AG04450 (cell line): ENCODE measurements around the gene BUB1. TPM values are rescaled to one million over a fixed set of nuclear protein-coding genes. Genes with fewer than 3 reads are reported as not detected.
"Not testable (repeated sequence)": the region's sequence is repeated elsewhere in the genome, so short reads cannot be mapped to it uniquely, and the experiment has no call there.

ENCODE experiments used
- CTCF ChIA-PET: fragments of 300-600, 350-600 bp; formaldehyde crosslinking; extraction: SDS; loops from one replicate; lab custom pipeline; 2022; ENCODE audit warnings: antibody characterized with exemption, inconsistent platforms; lab: Charles Lee
- POLR2A ChIA-PET: fragments of 350-600 bp; formaldehyde crosslinking; extraction: SDS; loops from one replicate; lab custom pipeline; 2021; ENCODE audit warnings: antibody characterized with exemption, inconsistent platforms; lab: Yijun Ruan, JAX
- DNase-seq: peaks from one replicate; pipeline ENCODE4 v3.0.0-alpha.2; 2011; ENCODE audit warnings: low read depth, low spot score
- H3K27ac ChIP-seq: one replicate; pipeline ENCODE4 v1.5.1; 2012; ENCODE audit warnings: low read depth, low read length, control low read depth
- H3K27me3 ChIP-seq: one replicate; pipeline ENCODE4 v1.6.0; 2012; ENCODE audit warnings: low read length; ENCODE audit not compliant: control insufficient read depth, insufficient read depth
- H3K4me3 ChIP-seq: 2 replicates; pipeline ENCODE4 v1.5.1; 2011; ENCODE audit warnings: mild to moderate bottlenecking, low read depth, low read length, control low read depth
- H3K9me3 ChIP-seq: 2 replicates; pipeline ENCODE4 v1.5.1; 2012; ENCODE audit warnings: low read length; ENCODE audit not compliant: control insufficient read depth, insufficient read depth
- polyA plus RNA-seq: library from polyadenylated mRNA; depleted of rRNA; stranded (reverse); fragments of >200 nt; gene quantifications from 2 replicates; pipeline ENCODE4 v1.2.3, GENCODE V29; 2011
- TF ChIP-seq, protein P1 (sequence below): IDR thresholded peaks from 2 replicates; pipeline ENCODE4 v1.5.1; 2011; ENCODE audit warnings: low read depth, low read length, control low read depth, inconsistent platforms

The BUB1 gene
- polyA plus RNA-seq, 1 experiment: 14.1 TPM

DNA sequence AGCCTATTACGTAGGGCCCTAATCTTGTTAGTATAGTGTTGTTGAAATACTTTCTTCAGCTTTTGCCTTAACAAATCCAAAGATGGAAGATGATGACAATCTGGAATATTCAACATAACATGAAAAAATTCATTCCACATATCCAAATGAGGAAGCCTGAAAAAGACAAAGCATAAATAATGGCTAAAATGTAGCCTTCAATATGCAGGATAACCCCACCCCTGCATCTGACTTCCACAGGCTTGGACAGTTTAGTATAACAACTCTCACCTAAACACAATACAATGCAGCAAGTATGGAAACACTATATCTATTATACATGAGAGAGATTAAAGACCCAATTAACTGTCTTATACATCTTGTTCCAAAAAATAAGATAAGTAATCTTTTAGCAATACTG is 39.9 kb downstream of the BUB1 start:
- ChIA-PET CTCF (interaction anchor here (0.8 kb wide), 1 partner anchor 11 kb away, joined by 3 read pairs; no protein-coding TSS in a partner anchor), POLR2A (no interaction called here)
- no peaks in the 10 kb centered on the region for H3K9me3 ChIP-seq
- TF ChIP-seq, protein P1, sequence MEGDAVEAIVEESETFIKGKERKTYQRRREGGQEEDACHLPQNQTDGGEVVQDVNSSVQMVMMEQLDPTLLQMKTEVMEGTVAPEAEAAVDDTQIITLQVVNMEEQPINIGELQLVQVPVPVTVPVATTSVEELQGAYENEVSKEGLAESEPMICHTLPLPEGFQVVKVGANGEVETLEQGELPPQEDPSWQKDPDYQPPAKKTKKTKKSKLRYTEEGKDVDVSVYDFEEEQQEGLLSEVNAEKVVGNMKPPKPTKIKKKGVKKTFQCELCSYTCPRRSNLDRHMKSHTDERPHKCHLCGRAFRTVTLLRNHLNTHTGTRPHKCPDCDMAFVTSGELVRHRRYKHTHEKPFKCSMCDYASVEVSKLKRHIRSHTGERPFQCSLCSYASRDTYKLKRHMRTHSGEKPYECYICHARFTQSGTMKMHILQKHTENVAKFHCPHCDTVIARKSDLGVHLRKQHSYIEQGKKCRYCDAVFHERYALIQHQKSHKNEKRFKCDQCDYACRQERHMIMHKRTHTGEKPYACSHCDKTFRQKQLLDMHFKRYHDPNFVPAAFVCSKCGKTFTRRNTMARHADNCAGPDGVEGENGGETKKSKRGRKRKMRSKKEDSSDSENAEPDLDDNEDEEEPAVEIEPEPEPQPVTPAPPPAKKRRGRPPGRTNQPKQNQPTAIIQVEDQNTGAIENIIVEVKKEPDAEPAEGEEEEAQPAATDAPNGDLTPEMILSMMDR: no peak
- DNase-seq: no peak
- H3K27me3 ChIP-seq: no peaks in the 10 kb centered on the region
- no peak overlapping the region for H3K4me3 ChIP-seq
- no peak overlapping the region for H3K27ac ChIP-seq

GRCh38 chr2:110637093-110637492 is 40.8 kb downstream of the BUB1 start:
- ChIA-PET CTCF (no interaction called here), POLR2A (no interaction called here)
- Histone ChIP-seq H3K27me3 (no peaks in the 10 kb centered on the region), H3K9me3 (no peaks in the 10 kb centered on the region), H3K4me3 (no peak overlapping the region), H3K27ac (no peak overlapping the region)
- TF ChIP-seq, protein P1: no peak
- DNase-seq: no peak

DNA sequence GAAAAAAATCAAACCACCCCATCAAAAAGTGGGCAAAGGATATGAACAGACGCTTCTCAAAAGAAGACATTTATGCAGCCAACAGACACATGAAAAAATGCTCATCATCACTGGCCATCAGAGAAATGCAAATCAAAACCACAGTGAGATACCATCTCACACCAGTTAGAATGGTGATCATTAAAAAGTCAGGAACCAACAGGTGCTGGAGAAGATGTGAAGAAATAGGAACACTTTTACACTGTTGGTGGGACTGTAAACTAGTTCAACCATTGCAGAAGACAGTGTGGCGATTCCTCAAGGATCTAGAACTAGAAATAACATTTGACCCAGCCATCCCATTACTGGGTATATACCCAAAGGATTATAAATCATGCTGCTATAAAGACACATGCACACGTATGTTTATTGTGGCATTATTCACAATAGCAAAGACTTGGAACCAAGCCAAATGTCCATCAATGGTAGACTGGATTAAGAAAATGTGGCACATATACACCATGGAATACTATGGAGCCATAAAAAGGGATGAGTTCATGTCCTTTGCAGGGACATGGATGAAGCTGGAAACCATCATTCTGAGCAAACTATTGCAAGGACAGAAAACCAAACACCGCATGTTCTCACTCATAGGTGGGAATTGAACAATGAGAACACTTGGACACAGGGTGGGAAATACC is 41.8 kb downstream of the BUB1 start:
- DNase-seq, H3K27me3 ChIP-seq, H3K27ac ChIP-seq, H3K4me3 ChIP-seq, H3K9me3 ChIP-seq, CTCF ChIA-PET, POLR2A ChIA-PET: not testable (repeated sequence)

DNA sequence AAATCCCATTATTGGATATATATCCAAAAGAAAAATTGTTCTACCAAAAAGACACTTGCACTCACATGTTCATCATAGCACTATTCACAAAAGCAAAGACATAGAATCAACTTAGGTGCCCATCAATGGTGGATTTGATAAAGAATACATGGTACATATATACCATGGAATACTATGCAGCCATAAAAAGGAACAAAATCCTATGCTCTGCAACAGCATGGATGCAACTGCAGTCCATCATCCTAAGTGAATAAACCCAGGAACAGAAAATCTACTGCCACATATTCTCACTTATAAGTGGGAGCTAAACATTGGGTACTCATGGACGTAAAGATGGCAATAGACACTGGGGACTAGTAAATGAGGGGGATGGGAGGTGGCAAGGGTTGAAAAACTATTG is 50.5 kb downstream of the BUB1 start:
- H3K27me3 ChIP-seq, CTCF ChIA-PET, DNase-seq, H3K27ac ChIP-seq, H3K4me3 ChIP-seq, H3K9me3 ChIP-seq, POLR2A ChIA-PET: not testable (repeated sequence)

DNA sequence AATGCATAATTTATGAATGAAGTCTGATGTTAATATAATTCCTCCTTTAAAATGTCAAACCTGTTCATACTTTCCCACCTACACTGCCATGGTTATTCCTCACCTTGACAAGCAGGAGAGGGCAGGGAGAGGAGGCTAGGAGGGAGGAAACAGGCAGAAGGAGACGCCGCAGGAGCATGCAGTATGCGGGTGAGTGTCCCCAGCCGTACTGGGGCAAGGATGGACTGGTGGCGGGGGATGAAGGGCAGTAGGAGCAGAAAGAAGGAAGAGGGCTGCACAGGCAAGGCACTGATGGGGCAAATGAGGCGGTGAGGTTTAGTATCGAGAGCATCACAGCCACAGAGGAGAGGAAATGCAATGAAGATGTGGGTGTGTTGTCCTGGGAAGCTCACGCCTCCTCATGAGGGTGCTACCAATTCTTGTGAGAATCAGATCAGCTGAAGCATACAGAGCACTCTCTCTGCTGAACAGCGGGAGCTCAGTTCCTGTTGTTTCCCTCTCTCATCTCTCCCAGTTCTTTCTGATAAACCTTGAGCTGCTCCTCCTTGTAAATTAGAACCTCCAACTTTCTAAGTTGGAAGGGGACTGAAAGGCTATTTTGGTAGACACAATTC is 58.4 kb downstream of the BUB1 start:
- POLR2A ChIA-PET, CTCF ChIA-PET, H3K27me3 ChIP-seq, DNase-seq, H3K27ac ChIP-seq, H3K9me3 ChIP-seq, H3K4me3 ChIP-seq: not testable (repeated sequence)

GRCh38 chr2:110613927-110614326 is 63.9 kb downstream of the BUB1 start:
- H3K4me3 ChIP-seq, DNase-seq, H3K27me3 ChIP-seq, H3K9me3 ChIP-seq, H3K27ac ChIP-seq, POLR2A ChIA-PET, CTCF ChIA-PET: not testable (repeated sequence)

DNA sequence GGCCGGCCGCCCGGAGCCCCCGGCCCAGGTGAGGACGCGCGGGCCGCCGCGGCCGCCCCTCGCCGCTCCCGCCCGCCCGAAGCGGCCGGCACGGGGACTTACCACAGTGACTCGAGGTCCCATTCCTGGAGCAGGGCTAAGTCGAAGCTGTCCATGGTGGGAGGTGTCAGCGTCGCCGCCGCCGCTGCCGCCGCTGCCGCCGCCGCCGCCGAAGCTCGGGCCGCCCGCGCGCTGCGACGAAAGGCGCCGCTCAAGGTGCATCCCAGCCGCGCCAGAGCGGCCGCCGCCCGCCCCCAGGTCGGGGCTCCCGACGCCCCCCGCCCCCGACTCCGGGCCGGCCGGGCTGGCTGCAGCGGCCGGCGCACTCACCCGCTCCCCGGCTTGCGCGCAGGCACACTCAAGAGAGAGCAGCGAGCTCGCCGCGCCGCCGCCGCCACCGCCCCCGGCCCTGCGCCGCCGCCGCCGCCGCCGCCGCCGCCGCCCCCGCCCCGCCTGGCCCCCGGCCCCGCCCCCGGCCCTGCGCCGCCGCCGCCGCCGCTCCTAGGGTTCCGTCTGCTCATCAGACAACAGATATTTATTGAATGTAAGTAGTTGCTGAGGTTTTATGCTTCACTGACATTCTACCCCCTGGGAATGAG is 67.1 kb downstream of the BUB1 start:
- POLR2A ChIA-PET, CTCF ChIA-PET, H3K27ac ChIP-seq, H3K27me3 ChIP-seq, DNase-seq, H3K4me3 ChIP-seq, H3K9me3 ChIP-seq: not testable (repeated sequence)

- H3K9me3 ChIP-seq, CTCF ChIA-PET, H3K27ac ChIP-seq, DNase-seq, H3K27me3 ChIP-seq, H3K4me3 ChIP-seq, POLR2A ChIA-PET: not testable (repeated sequence)
Measured at GRCh38 chr2:110609843-110610612, 67.8 kb downstream of the BUB1 start.

DNA sequence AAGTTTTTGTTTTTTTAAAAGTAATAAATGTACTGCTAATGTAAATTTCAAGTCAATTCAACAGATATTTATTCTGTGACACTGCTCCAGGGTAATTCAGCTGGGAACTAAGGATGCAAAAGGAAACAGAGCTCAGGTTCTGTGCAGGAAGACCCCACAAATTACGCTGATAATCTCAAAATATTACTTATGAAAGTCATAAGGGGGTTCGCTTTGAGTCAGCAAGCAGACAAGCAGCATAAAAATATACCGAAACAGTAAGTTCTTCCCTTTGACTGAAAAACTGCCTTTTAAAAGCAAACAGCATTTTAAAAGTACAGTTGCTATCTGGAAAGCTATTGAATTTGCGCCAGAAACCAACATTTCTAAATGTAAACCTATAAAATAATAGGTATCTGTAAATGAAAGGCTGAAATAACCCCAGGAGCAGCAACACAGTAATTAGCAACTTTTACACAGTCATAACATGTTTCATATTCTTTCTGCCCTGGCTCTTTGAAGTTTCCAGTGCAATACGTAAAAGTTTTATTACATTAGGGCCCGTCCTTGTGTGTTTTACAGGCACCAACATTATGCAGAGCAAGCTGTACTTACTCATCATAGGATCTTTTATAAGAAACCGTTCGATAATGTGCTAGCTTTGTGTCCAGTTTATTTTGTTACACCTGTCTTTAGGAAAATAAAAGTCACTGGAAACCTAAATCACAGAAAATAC is 68.9 kb downstream of the BUB1 start:
- DNase-seq, H3K27me3 ChIP-seq, H3K4me3 ChIP-seq, H3K9me3 ChIP-seq, H3K27ac ChIP-seq, POLR2A ChIA-PET, CTCF ChIA-PET: not testable (repeated sequence)
